ENCODE measurements around the gene ELOVL5. TPM values are rescaled to one million over a fixed set of nuclear protein-coding genes. Genes with fewer than 3 reads are reported as not detected.

Gene ELOVL5
- total and polyA plus RNA-seq, 2 experiments from 2014 or later: 83.3 to 180 TPM

DNA sequence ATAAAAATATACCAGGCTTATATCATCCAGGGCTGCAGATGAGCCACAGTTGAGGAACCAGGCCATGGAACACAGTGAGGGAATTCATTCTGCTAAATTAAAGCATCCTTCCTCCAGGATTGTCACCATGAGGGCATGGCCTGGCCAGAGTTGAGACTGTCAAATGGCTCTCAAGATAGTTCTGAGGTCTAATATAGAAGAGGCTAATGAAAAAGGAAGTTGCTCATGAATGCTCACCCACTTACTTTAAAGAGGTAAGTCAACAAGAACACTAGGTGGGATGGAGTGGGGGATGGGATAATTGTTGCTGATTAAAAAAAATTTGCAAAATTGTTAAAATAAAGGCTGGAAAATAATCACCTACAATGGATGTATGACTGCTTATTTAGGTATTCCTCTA lies 128.1 kb downstream of the ELOVL5 start:
- H3K9me3 Mint-ChIP-seq: no peaks in the 10 kb centered on the region
- H3K4me3 Mint-ChIP-seq: no peak overlapping the region
- TF ChIP-seq, protein P1, sequence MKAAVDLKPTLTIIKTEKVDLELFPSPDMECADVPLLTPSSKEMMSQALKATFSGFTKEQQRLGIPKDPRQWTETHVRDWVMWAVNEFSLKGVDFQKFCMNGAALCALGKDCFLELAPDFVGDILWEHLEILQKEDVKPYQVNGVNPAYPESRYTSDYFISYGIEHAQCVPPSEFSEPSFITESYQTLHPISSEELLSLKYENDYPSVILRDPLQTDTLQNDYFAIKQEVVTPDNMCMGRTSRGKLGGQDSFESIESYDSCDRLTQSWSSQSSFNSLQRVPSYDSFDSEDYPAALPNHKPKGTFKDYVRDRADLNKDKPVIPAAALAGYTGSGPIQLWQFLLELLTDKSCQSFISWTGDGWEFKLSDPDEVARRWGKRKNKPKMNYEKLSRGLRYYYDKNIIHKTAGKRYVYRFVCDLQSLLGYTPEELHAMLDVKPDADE (IDR thresholded peaks at IDR 0.05): no peak
- no peak for TF ChIP-seq NANOG (IDR thresholded peaks at IDR 0.05; ENCODE audit: borderline replicate concordance)
- TF ChIP-seq ZNF331 (CRISPR knock-in tag; IDR thresholded peaks at IDR 0.05; ENCODE audit: low read depth): no peak
- TF ChIP-seq STAT1 (IDR thresholded peaks at IDR 0.05; ENCODE audit: unreplicated experiment): no peak
- TF ChIP-seq EZH2 (IDR thresholded peaks at IDR 0.05; ENCODE audit: low read depth, unreplicated experiment): no peak
- TF ChIP-seq, protein P2, sequence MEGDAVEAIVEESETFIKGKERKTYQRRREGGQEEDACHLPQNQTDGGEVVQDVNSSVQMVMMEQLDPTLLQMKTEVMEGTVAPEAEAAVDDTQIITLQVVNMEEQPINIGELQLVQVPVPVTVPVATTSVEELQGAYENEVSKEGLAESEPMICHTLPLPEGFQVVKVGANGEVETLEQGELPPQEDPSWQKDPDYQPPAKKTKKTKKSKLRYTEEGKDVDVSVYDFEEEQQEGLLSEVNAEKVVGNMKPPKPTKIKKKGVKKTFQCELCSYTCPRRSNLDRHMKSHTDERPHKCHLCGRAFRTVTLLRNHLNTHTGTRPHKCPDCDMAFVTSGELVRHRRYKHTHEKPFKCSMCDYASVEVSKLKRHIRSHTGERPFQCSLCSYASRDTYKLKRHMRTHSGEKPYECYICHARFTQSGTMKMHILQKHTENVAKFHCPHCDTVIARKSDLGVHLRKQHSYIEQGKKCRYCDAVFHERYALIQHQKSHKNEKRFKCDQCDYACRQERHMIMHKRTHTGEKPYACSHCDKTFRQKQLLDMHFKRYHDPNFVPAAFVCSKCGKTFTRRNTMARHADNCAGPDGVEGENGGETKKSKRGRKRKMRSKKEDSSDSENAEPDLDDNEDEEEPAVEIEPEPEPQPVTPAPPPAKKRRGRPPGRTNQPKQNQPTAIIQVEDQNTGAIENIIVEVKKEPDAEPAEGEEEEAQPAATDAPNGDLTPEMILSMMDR (conservative IDR thresholded peaks at IDR 0.05; ENCODE audit: low read depth in 2 of 2): no peak
- TF ChIP-seq, protein P3, sequence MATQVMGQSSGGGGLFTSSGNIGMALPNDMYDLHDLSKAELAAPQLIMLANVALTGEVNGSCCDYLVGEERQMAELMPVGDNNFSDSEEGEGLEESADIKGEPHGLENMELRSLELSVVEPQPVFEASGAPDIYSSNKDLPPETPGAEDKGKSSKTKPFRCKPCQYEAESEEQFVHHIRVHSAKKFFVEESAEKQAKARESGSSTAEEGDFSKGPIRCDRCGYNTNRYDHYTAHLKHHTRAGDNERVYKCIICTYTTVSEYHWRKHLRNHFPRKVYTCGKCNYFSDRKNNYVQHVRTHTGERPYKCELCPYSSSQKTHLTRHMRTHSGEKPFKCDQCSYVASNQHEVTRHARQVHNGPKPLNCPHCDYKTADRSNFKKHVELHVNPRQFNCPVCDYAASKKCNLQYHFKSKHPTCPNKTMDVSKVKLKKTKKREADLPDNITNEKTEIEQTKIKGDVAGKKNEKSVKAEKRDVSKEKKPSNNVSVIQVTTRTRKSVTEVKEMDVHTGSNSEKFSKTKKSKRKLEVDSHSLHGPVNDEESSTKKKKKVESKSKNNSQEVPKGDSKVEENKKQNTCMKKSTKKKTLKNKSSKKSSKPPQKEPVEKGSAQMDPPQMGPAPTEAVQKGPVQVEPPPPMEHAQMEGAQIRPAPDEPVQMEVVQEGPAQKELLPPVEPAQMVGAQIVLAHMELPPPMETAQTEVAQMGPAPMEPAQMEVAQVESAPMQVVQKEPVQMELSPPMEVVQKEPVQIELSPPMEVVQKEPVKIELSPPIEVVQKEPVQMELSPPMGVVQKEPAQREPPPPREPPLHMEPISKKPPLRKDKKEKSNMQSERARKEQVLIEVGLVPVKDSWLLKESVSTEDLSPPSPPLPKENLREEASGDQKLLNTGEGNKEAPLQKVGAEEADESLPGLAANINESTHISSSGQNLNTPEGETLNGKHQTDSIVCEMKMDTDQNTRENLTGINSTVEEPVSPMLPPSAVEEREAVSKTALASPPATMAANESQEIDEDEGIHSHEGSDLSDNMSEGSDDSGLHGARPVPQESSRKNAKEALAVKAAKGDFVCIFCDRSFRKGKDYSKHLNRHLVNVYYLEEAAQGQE (IDR thresholded peaks at IDR 0.05; ENCODE audit: unreplicated experiment): no peak
- no peak for TF ChIP-seq ZNF114 (CRISPR knock-in tag; IDR thresholded peaks at IDR 0.05)
- TF ChIP-seq EZH2phosphoT487 (IDR thresholded peaks at IDR 0.05; ENCODE audit: unreplicated experiment): no peak
- TF ChIP-seq, protein P4, sequence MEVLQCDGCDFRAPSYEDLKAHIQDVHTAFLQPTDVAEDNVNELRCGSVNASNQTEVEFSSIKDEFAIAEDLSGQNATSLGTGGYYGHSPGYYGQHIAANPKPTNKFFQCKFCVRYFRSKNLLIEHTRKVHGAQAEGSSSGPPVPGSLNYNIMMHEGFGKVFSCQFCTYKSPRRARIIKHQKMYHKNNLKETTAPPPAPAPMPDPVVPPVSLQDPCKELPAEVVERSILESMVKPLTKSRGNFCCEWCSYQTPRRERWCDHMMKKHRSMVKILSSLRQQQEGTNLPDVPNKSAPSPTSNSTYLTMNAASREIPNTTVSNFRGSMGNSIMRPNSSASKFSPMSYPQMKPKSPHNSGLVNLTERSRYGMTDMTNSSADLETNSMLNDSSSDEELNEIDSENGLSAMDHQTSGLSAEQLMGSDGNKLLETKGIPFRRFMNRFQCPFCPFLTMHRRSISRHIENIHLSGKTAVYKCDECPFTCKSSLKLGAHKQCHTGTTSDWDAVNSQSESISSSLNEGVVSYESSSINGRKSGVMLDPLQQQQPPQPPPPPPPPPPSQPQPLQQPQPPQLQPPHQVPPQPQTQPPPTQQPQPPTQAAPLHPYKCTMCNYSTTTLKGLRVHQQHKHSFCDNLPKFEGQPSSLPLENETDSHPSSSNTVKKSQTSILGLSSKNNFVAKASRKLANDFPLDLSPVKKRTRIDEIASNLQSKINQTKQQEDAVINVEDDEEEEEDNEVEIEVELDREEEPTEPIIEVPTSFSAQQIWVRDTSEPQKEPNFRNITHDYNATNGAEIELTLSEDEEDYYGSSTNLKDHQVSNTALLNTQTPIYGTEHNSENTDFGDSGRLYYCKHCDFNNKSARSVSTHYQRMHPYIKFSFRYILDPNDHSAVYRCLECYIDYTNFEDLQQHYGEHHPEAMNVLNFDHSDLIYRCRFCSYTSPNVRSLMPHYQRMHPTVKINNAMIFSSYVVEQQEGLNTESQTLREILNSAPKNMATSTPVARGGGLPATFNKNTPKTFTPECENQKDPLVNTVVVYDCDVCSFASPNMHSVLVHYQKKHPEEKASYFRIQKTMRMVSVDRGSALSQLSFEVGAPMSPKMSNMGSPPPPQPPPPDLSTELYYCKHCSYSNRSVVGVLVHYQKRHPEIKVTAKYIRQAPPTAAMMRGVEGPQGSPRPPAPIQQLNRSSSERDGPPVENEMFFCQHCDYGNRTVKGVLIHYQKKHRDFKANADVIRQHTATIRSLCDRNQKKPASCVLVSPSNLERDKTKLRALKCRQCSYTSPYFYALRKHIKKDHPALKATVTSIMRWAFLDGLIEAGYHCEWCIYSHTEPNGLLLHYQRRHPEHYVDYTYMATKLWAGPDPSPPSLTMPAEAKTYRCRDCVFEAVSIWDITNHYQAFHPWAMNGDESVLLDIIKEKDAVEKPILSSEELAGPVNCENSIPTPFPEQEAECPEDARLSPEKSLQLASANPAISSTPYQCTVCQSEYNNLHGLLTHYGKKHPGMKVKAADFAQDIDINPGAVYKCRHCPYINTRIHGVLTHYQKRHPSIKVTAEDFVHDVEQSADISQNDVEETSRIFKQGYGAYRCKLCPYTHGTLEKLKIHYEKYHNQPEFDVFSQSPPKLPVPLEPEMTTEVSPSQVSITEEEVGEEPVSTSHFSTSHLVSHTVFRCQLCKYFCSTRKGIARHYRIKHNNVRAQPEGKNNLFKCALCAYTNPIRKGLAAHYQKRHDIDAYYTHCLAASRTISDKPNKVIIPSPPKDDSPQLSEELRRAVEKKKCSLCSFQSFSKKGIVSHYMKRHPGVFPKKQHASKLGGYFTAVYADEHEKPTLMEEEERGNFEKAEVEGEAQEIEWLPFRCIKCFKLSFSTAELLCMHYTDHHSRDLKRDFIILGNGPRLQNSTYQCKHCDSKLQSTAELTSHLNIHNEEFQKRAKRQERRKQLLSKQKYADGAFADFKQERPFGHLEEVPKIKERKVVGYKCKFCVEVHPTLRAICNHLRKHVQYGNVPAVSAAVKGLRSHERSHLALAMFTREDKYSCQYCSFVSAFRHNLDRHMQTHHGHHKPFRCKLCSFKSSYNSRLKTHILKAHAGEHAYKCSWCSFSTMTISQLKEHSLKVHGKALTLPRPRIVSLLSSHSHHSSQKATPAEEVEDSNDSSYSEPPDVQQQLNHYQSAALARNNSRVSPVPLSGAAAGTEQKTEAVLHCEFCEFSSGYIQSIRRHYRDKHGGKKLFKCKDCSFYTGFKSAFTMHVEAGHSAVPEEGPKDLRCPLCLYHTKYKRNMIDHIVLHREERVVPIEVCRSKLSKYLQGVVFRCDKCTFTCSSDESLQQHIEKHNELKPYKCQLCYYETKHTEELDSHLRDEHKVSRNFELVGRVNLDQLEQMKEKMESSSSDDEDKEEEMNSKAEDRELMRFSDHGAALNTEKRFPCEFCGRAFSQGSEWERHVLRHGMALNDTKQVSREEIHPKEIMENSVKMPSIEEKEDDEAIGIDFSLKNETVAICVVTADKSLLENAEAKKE (CRISPR knock-in tag; IDR thresholded peaks at IDR 0.05): no peak
- no peaks in the 10 kb centered on the region for H3K27me3 Mint-ChIP-seq (ENCODE audit: insufficient read depth, low read depth, poor library complexity)
- Histone ChIP-seq H3K4me3 (no peak overlapping the region), H3K36me3 (ENCODE audit: insufficient read depth) (no peaks in the 10 kb centered on the region), H3K4me2 (no peak overlapping the region), H3K79me2 (replicated peaks; ENCODE audit: insufficient read depth) (no peaks in the 10 kb centered on the region), H3K27me3 (ENCODE audit: insufficient read depth) (no peaks in the 10 kb centered on the region), H2AFZ (no peak overlapping the region), H4K20me1 (replicated peaks; ENCODE audit: insufficient read depth) (no peaks in the 10 kb centered on the region), H3F3A (replicated peaks; ENCODE audit: low read depth) (no peaks in the 10 kb centered on the region), H3K9me2 (ENCODE audit: insufficient read depth) (no peaks in the 10 kb centered on the region; the same call in 1 of the 2 replicates), H3K4me1 (ENCODE audit: insufficient read depth) (no peaks in the 10 kb centered on the region), H3K27ac (ENCODE audit: low read depth) (no peak overlapping the region)
- H3K36me3 Mint-ChIP-seq (ENCODE audit: low read depth): no peaks in the 10 kb centered on the region
- no peaks in the 10 kb centered on the region for H3K4me1 Mint-ChIP-seq
- DNase-seq (ENCODE audit: low spot score): no peak
- no peak overlapping the region for H3K27ac Mint-ChIP-seq
- ATAC-seq: no peak

Measured in GM23338 (cell line).